Measurements from ENCODE around the gene IRF5. TPM values are rescaled to one million over a fixed set of nuclear protein-coding genes. Genes with fewer than 3 reads are reported as not detected.

Gene IRF5
- total and polyA plus RNA-seq, 4 donors: 4.3 to 6.2 (median 4.5) TPM

- Histone ChIP-seq H3K36me3 (ENCODE audit: control insufficient read depth in 4 of 4, insufficient read depth in 3 of 4, low read depth in 1 of 4, low read length in 3 of 4) (no peaks in the 10 kb centered on the region), H3K27ac (ENCODE audit: low read depth in 1 of 2, low read length in 2 of 2) (no peak overlapping the region), H3K9ac (ENCODE audit: low read depth in 1 of 2, low read length in 2 of 2) (no peak overlapping the region), H3K4me3 (ENCODE audit: low read depth in 1 of 3, low read length in 3 of 3) (no peak overlapping the region), H3K27me3 (ENCODE audit: control insufficient read depth in 4 of 4, insufficient read depth in 4 of 4, low read length in 3 of 4) (no peaks in the 10 kb centered on the region), H3K4me1 (ENCODE audit: control insufficient read depth in 4 of 4, insufficient read depth in 4 of 4, low read length in 3 of 4) (peaks cover 0 to 3% (median 0%) of the 10 kb centered on the region in 4 donors), H3K9me3 (ENCODE audit: control insufficient read depth in 4 of 4, low read length in 3 of 4) (no peaks in the 10 kb centered on the region)
- 87% methylated on average over 14 of the region's 14 CpGs for WGBS
- TF ChIP-seq RAD21 (IDR thresholded peaks at IDR 0.05) (no peak), EGR1 (IDR thresholded peaks at IDR 0.05; ENCODE audit: low read depth in 2 of 2) (no peak), HNF4G (IDR thresholded peaks at IDR 0.05) (no peak), REST (IDR thresholded peaks at IDR 0.05) (no peak), YY1 (IDR thresholded peaks at IDR 0.05) (no peak), JUND (IDR thresholded peaks at IDR 0.05) (no peak), CTCF (IDR thresholded peaks at IDR 0.05; ENCODE audit: low read depth, low read length, missing input control) (no peak), GABPA (IDR thresholded peaks at IDR 0.05 in 1 of 2, conservative IDR thresholded peaks at IDR 0.05 in 1 of 2) (no peak), RXRA (IDR thresholded peaks at IDR 0.05) (no peak), ATF3 (IDR thresholded peaks at IDR 0.05) (no peak)
- DNase-seq (ENCODE audit: low spot score): no peak
Measured at GRCh38 chr7:128928882-128929788, 8.6 kb upstream of the IRF5 start.

- H3K4me3 ChIP-seq (ENCODE audit: low read depth in 1 of 3, low read length in 3 of 3): no peak overlapping the region
- no peak overlapping the region for H3K9ac ChIP-seq (ENCODE audit: low read depth in 1 of 2, low read length in 2 of 2)
- no peaks in the 10 kb centered on the region for H3K36me3 ChIP-seq (ENCODE audit: control insufficient read depth in 4 of 4, insufficient read depth in 3 of 4, low read depth in 1 of 4, low read length in 3 of 4)
- no peaks in the 10 kb centered on the region for H3K27me3 ChIP-seq (ENCODE audit: control insufficient read depth in 4 of 4, insufficient read depth in 4 of 4, low read length in 3 of 4)
- DNase-seq (ENCODE audit: low spot score): no peak
- H3K27ac ChIP-seq (ENCODE audit: low read depth in 1 of 2, low read length in 2 of 2): no peak overlapping the region
- peaks cover 3 to 18% (median 11%) of the 10 kb centered on the region in 4 donors for H3K4me1 ChIP-seq (ENCODE audit: control insufficient read depth in 4 of 4, insufficient read depth in 4 of 4, low read length in 3 of 4)
- no peaks in the 10 kb centered on the region for H3K9me3 ChIP-seq (ENCODE audit: control insufficient read depth in 4 of 4, low read length in 3 of 4)
- 97% methylated on average over 18 of the region's 18 CpGs for WGBS
- no peak for TF ChIP-seq ATF3 (IDR thresholded peaks at IDR 0.05)
- no peak for TF ChIP-seq EGR1 (IDR thresholded peaks at IDR 0.05; ENCODE audit: low read depth in 2 of 2)
- TF ChIP-seq RAD21 (IDR thresholded peaks at IDR 0.05): no peak
- TF ChIP-seq JUND (IDR thresholded peaks at IDR 0.05): no peak
- no peak for TF ChIP-seq TAF1 (conservative IDR thresholded peaks at IDR 0.05)
- TF ChIP-seq FOXA2 (IDR thresholded peaks at IDR 0.05): no peak
- no peak for TF ChIP-seq CTCF (IDR thresholded peaks at IDR 0.05; ENCODE audit: low read depth, low read length, missing input control)
- no peak for TF ChIP-seq HNF4A (conservative IDR thresholded peaks at IDR 0.05)
- TF ChIP-seq RXRA (IDR thresholded peaks at IDR 0.05): no peak
- no peak for TF ChIP-seq ZBTB33 (IDR thresholded peaks at IDR 0.05)
- no peak for TF ChIP-seq FOXA1 (IDR thresholded peaks at IDR 0.05)
- no peak for TF ChIP-seq HNF4G (IDR thresholded peaks at IDR 0.05)
- no peak for TF ChIP-seq GABPA (IDR thresholded peaks at IDR 0.05 in 1 of 2, conservative IDR thresholded peaks at IDR 0.05 in 1 of 2)
Measured at GRCh38 chr7:128931190-128931798, 6.4 kb upstream of the IRF5 start.

Data from liver (tissue), 9 donors.